Urothelium cell line (cell line): ENCODE data around the gene MARK4.
"Not testable (repeated sequence)": the region's sequence is repeated elsewhere in the genome, so short reads cannot be mapped to it uniquely, and the experiment has no call there.

ENCODE experiments used
- DNase-seq: peaks from one replicate; pipeline ENCODE4 v3.0.0; 2011; ENCODE audit warnings: low spot score, mixed read lengths
- FAIRE-seq: peaks from 2 replicates; lab custom pipeline; 2011; peaks lifted over from hg19 to GRCh38; lab: Jason Lieb, UNC

The MARK4 gene

DNA sequence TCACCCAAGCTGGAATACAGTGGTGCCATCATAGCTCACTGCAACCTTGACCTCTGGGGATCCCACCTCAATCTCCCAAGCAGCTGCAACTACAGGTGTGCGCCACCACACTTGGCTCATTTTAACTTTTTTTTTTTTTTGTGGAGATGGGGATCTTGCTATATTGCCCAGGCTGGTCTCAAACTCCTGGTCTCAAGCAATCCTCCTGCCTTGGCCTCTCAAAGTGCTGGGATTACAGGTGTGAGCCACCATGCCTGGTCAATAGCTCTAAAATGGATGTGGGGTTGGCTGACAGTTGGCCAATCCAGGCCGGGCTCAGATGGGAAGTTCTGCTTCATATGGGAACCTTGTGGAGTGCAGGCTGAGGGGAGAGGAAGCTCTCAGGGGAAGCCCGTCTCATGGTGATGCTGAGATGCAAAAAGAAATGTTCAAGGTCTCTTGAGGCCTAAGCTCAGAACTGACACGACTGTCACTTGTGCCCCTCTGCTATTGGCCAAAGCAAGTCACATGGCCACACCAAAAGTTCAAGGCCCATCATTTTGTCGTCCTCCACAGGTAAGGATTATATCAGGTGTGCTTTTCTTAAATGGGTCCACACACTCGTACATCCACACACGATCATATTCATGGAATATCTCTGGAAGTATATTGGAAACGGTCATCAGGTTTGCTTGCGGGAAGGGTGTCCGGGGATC, 82.7 kb downstream of the MARK4 start:
- DNase-seq, result no peak
- FAIRE-seq, result no peak

DNA sequence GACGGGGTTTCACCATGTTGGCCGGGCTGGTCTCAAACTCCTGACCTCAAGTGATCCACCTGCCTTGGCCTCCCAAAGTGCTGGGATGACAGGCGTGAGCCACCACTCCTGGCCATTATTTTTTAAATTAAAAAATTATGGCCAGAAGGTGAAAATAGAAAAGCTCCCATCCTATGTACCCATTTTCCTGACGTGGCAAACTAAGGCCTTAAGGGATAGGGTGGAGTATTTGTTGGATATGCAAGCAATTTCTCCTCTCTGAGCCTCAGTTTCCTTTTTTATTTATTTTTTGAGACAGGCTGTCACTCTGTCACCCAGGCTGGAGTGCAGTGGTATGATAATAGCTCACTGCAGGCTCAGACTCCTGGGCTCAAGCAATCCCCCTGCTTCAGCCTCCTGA, 83.8 kb downstream of the MARK4 start:
- not testable (repeated sequence) for FAIRE-seq, DNase-seq

DNA sequence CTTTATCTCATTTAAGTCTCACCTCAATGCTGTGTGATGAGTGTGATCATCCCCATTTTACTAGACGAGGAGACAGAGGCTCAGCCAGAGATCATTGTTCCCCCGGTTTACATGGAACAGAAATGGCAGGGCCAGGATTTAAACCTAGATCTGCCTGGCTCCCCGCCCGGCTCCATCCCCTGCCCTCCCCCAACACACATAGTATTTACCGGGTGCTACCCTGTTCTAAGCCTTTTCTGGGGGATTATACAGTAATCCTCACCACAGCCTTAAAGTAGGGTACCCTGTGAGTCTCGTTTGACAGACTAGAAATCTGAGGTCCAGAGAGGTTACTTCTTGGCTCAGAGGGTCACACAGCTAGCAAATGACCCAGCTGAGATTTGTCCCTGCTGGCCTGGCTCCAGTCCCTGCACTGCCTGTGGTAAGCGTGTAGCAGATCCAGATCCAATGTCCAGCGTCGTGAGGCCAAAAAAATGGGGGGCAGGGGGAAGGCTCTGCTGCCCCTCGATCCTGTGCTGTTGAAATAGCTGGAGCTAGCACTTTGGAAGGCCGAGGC, 85.7 kb downstream of the MARK4 start:
- no peak for DNase-seq
- FAIRE-seq, result no peak

DNA sequence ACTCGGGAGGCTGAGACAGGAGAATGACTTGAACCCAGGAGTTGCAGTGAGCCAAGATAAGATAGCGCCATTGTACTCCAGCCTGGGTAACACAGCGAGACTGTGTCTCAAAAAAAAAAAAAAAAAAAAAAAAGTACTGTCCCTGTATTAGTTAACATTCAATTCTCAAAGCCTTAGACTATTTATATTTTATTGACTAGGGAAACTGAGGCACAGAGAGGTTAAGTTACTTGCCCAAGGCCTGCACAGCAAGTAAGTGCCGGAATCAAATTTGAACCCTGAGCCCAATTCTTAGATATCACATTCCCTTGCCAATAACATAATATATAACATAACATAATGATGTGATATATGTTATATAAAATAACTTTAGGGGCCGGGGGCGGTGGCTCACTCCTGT, 88.6 kb downstream of the MARK4 start:
- FAIRE-seq, result no peak

DNA sequence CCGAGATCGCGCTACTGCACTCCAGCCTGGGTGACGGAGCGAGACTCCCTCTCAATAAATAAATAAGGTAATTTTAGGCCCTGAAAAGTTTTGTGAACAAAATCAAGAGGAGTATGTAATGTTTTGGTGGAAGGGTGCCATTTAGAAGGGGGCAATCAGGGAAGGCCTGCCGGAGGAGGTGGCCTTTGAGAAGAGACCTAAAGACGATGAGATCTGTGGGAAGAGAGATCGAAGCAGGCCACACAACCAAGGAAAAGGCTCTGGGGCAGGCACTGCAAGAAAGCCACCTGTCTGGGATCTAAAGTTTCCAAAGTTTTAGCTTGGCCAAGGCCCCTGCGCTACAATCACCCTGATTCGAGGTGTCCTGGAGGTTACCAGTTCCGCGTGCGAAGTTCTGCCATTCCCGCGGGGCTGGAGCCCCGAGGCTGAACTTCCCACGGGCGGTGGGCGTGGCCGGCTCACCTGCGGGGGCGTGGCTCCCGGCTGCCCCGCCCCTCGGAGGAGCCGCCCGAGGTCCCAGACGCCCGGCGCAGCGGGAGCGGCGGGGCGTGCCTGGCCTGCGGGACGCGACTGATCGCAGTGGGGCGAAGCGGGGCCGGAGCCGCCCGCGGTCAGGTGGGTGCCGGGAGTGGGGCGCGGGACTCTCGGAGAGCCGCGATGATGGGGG, 89.3 kb downstream of the MARK4 start, which contains the start of gene KLC3:
KLC3 (plus strand) TSS at position 519 of the 667 bp plus-strand sequence. CDS start 4,792 bp downstream, outside the sequence.
- FAIRE-seq, result no peak

More for the DNA sequence above, 88.6 kb downstream of the MARK4 start:
- DNase-seq, result no peak

DNA sequence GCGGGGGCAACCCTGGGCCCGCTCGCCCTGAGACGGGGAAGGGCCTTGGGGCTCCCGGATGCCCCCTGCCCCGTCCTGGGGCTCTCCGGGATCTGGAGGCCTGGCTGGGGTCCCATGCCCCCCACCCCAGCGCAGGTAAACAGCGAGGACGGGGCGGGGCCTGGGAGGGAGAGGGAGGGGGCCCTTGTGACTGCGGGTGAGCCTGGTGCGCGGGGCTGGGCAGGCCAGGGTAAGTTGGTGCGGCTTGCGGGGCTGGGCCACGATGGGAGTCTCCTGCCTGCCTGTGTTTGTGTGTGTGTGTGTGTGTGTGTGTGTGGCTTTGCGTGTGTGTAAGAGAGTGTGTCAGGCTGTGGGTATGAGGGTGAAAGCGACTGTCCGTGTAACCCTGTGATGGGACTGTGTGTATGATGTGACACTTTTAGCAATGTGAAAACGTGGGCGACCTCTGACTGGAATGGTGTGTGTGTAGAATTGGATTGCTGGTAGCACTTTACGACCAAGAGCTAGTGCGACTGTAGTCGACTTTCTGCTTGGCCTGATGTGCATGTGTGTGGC, 89.9 kb downstream of the MARK4 start:
- DNase-seq (no peak), FAIRE-seq (peak; percentile 70)

More for the DNA sequence above, 89.3 kb downstream of the MARK4 start, which contains the start of gene KLC3:
- DNase-seq, result peak; percentile 81

DNA sequence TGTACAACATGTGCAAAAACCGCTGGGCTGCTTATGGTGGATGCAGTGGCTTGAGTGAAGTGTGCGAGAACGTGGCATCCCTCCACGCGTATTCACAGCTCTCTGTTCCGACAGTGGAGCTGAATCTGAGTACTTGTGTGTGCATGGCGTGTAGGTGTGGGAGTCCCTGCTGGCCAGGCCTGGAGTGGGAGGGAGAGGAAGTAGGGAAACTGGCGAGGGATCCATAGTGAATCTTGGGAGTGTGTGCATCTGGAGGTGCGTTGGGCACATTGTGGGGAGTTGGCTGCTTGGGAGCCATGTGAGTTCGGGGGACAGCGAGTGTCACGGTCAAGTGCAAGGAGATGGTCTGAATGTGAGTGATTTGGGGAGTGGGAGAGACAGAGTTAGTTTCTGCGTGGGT, 91.8 kb downstream of the MARK4 start:
- FAIRE-seq (no peak), DNase-seq (no peak)

DNA sequence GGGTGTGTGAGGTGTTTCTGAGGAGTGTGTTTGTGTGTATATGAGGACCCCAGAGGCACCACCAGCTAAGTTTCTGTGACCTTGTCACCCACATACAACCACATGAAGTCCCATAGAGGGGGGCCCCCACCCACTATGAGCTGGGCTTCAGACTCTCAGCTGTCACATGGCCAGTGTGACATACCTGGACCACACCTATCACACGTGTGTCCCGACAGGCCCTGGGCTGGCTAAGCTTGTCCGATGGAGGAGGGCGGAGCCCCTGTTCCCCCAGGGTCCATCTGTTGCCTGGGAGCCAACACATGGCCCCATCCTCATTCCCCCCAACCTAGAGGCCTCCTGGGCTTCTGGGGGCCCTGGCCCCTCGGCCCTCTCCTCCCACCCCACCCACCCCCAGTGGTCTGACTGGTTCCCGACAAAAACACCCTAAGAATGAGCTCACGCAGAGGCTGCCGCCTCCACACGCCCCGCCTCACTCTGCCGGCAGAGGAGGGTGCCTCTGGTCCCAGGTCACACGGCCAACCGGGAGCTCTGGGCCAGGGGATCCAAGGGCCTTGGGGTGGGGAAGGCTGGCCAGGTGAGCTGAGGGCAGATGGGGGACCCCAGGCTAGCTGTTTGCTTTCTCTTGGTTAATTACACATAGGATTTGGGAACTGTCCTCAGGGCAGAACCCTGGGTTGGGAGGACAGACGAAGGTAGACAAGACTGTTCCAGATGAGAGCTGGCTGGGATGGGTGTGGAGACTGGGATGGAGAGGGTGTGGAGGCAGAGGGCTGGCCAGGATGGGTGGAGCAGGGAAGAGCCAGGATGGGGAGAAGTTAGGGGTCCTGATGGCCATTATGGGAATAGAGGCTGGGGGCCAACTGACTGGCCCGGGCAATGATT, 93.8 kb downstream of the MARK4 start:
- DNase-seq (no peak), FAIRE-seq (no peak)

DNA sequence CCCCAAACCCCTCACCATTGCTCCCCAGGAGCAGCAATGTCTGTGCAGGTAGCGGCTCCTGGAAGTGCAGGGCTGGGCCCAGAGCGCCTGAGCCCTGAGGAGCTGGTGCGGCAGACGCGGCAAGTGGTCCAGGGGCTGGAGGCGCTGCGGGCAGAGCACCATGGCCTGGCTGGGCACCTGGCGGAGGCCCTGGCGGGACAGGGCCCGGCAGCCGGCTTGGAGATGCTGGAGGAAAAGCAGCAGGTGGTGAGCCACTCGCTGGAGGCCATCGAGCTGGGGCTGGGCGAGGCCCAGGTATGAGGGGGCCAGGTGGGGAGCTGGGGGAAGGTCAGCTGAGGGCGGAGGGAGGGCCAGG, 94.4 kb downstream of the MARK4 start:
- DNase-seq (no peak), FAIRE-seq (no peak)

DNA sequence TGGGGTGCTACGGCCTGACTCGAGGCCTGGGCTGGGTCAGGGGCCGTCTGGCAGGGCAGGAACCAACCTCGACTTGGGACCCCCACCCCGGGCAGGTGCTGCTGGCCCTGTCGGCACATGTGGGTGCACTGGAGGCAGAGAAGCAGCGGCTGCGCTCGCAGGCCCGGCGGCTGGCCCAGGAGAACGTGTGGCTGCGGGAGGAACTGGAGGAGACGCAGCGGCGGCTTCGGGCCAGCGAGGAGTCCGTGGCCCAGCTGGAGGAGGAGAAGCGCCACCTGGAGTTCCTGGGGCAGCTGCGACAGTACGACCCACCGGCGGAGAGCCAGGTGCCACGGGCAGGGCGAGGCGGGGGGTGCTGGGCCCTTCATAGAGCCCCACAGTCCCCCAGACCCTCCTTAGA, 95.4 kb downstream of the MARK4 start:
- no peak for DNase-seq
- no peak for FAIRE-seq

DNA sequence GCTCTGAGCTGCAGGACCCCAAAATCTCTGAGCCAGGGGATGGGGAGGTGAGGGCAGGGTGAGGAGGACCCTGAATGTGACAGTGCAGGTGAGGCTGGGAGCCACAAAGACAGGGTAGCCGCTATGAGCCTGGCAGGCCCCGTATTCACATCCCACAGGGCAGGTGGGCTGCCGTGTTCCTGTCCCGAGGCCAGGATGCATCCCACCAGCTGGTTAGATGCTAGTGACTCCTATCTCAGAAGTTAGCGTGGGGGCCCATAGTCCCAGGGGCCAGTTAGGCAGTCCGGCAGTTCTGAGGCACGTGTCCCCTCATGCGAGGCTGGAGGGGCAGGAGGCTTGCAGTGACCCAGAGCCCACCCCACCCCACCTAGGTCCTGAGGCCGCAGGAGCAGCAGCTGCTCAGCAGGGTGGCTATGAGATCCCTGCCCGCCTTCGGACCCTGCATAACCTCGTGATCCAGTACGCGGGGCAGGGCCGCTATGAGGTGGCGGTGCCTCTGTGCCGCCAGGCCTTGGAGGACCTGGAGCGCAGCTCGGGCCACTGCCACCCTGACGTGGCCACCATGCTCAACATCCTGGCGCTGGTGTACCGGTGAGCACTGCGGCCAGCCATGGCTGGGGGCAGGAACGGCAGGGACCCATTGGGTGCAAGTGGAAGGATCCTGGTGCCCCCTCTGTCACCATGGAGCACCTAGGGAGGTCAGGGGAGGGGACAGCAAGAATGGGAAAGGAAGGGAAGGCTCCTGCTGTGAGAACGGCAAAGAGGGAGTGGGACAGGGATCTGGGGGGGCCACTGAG, 96.7 kb downstream of the MARK4 start:
- FAIRE-seq (peak; percentile 13), DNase-seq (no peak)

DNA sequence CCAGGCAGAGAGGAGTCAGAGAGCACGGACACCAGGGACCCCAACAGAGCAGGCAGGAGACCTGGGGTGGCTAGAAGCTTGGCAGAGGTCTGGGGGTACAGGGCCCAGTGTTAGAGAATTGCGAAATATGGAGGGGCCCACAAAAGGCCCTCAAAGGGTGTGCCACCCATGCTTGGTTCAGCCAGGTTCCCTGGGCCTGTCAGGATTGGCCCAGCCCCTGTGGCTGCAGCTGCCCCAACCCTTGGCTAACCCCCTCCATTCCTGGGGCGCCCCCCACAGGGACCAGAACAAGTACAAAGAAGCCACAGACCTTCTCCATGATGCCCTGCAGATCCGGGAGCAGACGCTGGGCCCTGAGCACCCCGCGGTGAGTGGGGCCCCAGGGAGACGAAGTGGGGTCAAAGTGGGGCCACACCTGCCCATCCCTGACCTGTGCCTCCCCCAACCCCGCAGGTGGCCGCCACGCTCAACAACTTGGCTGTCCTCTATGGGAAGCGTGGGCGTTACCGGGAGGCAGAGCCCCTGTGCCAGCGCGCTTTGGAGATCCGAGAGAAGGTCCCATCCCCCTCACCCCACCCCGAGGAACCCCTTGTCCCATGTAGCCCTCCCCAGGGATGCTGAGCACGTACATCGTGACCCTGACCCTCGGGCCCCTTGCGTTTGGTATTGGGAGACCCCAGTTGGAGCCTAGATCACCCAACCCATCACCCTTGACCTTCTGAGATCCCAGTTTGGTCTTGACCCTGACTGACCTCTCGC, 97.5 kb downstream of the MARK4 start:
- DNase-seq (no peak), FAIRE-seq (no peak)

DNA sequence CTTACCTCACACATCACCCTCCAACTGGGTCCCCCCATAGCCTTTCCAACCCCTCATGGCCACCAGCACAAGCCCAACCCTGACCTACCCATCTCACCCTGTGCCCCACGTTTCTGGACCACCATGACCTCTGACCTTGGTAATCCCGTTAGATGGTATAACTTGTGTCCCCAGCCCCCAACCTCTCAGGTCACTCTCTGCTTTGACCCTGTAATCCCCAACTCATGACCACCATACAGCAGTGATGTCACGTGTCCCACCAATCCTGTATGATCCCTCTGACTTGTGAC, 98.0 kb downstream of the MARK4 start:
- no peak for DNase-seq
- FAIRE-seq, result no peak

DNA sequence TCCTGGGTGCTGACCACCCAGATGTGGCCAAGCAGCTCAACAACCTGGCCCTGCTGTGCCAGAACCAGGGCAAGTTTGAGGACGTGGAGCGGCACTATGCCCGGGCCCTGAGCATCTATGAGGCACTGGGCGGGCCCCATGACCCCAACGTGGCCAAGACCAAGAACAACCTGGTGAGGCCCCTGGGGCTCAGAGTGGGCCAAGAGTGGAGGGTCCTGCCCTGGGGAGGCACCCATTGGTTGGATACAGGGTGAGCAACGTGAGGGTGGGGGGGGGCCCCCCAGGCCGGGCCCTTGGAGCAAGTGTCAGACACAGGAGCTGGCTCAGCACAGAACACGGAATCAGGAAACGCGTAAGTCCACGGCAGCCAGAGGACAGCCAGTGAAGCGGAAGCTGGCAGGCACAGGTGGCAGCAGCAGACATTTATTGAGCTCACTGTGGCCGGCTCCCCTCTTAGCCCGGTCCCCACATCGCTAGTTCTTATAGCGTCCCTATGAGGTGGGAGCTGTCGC, 98.4 kb downstream of the MARK4 start:
- DNase-seq (no peak), FAIRE-seq (no peak)

DNA sequence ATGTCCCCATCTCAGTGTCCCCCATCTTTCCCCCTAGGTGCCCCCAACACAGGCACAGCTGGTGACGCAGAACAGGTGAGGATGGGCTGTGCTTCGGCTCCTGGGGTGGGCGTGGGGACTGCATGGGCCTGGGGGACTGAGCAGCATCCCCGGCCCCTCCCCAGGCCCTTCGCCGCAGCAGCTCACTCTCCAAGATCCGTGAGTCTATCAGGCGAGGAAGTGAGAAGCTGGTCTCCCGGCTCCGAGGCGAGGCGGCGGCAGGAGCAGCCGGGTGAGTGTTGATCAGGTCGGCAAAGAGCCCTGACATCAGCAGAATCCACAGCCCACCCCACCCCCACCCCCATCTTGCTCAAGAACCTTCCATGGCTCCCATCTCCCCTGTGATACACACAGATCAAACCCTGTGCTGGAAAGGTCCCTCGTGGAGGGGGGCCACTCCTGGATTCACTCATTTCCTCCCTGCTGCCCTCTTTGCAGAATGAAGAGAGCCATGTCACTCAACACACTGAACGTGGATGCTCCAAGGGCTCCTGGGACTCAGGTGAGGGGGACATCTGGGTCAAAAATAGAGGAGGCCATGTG, 99.5 kb downstream of the MARK4 start:
- no peak for DNase-seq
- FAIRE-seq, result no peak

DNA sequence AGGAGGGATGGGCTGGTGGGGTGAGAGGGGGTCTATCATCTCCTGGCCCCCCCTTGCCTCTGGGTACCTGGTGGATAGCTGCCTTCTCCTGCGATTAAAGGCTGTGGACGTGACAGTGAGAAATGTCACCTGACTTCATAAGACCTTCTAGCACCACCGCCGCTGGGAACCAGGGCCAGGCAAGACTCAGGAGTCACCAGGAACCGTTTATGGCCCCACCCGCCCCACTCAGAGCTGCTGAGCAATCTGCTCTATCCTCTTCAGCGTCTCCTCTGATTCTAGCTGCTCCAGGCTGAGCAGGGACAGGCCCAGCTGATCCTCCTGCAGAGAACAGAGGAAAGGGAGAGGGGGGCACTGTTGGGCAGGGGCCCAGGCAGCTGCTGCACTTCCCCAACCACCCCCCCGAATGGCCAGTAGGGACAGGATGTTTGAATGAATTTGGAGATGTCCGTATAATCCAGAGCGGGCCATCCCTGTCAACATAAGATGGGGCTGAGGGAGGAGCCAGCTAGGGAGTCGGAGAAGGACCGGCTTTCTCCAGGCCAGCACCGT, 100.4 kb downstream of the MARK4 start:
- FAIRE-seq (no peak), DNase-seq (no peak)

DNA sequence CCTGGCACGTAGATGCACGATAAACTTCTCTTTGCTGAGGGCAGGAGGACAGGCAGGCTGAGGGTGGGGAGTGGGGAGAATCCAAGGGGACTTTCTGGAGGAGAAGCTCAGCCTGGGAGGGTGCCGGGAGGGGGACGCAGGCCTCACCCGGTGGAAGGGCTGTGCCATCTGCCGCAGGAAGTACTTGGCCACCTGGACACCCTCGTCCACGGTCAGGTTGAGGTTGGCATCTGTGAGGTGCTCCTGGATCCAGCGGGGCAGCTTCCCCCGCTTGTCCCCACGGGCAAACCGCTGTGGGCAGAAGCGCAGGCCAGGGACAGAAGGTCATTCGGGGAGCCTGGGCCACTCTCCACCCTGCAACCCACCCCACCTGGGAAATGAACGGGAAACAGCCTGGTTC, 101.0 kb downstream of the MARK4 start:
- DNase-seq (no peak), FAIRE-seq (no peak)

DNA sequence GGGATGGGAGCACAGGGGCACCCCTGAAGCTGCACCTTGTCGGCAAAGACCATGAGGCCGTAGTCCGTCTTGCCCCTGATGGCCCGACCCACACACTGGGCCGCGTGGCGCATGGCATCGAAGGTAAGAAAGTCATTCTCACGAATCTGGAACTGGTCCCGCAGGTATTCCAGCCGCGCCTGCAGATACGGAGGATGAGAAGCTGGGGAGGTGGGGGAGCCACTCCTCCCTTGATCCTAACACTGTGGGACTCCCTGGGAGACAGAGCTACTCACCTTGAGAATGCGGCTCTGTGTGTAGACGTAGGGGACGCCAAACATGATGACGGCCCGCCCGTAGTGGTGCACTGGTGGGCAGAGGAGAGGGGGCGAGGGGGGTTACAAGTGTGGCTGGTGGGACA, 101.4 kb downstream of the MARK4 start:
- DNase-seq (no peak), FAIRE-seq (peak; percentile 50)
